GM21619 (cell line): ENCODE measurements around the gene KDM1B.
A peak's percentile ranks its signal among the peaks of the same experiment; 100 is the strongest.
"Not testable (repeated sequence)": the region's sequence is repeated elsewhere in the genome, so short reads cannot be mapped to it uniquely, and the experiment has no call there.

ENCODE experiments used
- ATAC-seq: cut with Tn5 transposase; IDR thresholded peaks from one replicate; pipeline ENCODE4 v1.9.1; 2021; ENCODE audit not compliant: unreplicated experiment

Gene KDM1B

DNA sequence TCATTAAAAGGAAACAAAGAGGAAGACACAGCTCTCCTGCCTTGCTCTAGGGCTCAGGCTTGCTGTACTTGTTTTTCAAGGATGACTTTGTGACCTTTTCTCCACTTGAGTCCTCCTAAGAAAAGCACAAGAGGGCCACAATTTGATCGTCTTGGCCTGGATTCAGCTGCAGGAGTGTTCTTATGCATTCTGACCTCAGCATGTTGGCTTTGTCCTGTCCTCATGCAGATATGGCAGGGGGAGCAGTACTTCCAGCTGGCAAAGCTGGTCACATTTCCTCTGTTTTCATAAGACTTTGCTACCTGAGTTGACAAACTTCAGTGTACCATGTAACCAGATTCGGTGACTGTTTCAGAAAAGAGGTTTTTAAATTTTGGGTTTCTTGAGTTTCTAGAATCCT, 30.8 kb downstream of the KDM1B start:
- no peak for ATAC-seq

- ATAC-seq: no peak
Measured at GRCh38 chr6:18186540-18187250, 31.5 kb downstream of the KDM1B start.

- ATAC-seq: no peak
Measured at GRCh38 chr6:18187701-18188100, 32.5 kb downstream of the KDM1B start.

DNA sequence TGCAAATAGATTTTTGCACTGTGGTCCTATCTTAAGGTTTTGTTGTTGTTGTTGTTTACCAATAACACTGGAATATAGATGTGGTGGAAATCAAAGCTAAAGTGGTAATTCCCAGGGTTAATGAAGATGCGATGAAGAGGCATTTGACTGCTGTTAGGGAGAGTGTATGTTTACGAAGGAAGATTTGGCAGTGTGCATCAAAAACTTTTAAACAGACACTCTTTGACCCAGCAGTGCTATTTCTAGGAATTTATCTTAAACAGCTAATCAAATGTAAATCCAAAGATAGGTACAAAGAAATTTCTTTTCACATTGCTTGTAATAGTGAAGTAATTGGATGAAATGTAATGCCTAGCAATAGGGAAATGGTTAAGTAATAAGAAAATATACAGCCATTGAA, 34.0 kb downstream of the KDM1B start:
- ATAC-seq: no peak

DNA sequence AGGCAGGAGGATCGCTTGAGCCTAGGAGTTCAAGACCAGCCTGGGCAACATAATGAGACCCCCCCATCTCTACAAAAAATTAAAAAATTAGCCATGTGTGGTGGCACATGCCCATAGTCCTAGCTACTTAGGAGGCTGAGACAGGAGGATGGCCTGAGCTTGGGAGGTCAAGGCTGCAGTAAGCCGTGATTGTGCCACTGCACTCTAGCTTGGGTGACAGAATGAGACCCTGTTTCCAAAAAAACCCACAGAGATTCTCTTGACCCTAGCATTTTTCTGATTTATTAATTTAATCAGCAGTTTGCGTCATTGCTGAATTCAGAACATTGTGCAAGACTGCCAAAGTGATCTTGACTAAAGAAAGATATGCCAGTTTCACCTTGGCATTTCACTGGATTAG, 36.8 kb downstream of the KDM1B start:
- ATAC-seq: no peak

DNA sequence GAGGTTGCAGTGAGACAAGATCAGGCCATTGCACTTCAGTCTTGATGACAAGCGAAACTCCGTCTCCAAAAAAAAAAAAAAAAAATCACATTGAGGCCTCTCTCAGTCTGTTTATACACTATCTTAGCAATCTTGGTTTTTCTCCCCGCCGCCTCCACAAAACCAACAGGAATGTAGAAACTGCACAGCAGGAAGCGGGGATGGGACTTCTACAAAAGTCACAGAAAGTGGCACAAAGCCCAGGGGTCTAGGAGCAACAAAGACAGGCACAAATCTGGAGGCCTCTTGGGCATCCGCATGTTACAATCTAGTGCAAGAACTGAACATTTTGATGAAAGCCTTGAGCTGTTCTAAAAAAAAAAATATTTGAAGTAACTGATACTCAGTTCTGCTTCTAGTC, 48.6 kb downstream of the KDM1B start:
- no peak for ATAC-seq

GRCh38 chr6:18204691-18205090, 49.5 kb downstream of the KDM1B start:
- no peak for ATAC-seq

- no peak for ATAC-seq
Measured at GRCh38 chr6:18206591-18206990, 51.4 kb downstream of the KDM1B start.

GRCh38 chr6:18207438-18207837, 52.2 kb downstream of the KDM1B start:
- ATAC-seq: no peak

DNA sequence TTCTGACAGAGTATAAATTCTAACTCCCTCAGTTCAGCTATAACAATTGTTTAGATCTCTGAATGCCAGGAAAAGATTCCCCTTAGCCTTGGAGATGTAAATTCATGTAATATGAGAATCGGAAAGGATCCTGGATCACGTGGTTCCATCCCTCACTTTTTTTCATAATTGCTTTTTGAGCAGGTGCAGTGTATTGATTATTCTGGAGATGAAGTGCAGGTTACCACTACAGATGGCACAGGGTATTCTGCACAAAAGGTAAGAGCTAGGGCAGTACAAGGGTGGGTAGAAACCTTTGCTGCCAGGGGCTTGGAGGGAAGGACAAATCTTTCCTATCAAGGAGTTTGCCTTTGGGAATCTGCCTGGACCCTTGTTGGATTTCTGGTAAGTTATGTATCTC, 52.7 kb downstream of the KDM1B start:
- no peak for ATAC-seq

GRCh38 chr6:18208778-18209177, 53.6 kb downstream of the KDM1B start:
- ATAC-seq: not testable (repeated sequence)

DNA sequence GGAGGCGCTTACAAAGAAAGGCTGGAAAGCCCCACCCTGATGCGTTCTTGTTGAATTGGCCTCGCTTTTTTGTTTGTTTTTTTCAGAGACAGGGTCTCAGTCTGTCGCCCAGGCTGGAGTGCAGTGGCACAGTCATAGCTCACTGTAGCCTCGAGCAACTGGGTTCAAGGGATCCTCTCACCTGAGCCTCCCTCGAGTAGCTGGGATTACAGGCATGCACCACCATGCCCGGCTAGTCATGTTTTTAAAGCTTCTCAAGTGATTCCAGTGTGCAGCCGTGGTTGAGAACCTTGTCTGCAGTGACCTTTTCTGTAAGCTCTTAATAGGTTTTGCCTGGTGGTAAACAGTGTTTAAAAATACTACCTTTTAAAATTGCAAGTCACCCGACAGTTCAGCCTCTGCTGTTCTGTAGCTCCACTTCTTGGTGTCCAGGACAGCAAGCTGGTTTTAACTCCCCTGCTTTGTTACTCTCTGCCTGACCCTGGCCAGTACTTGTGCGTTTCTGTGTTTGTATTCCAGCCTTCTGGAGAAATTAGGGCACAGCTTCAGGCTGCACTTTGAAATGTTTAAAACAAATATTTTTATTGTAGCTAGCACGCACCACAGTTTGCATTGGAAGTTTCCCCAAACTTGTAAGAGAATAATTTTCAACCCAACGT, 54.4 kb downstream of the KDM1B start:
- no peak for ATAC-seq

DNA sequence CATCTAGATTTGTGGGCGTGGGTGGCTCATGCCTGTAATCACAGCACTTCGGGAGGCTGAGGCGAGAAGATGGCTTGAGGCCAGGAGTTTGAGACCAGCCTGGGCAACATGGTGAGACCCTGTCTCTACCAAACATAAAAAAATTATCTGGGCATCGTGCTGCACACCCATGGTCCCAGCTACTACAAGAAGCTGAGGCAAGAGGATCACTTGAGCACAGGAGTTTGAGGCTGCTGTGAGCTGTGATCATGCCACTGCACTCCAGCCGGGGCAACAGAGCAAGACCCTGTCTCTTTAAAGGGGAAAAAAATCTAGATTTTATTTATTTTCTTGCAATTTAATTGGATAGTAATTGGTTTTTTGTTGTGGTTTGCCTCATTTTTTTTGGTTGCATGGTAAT, 55.5 kb downstream of the KDM1B start:
- no peak for ATAC-seq

DNA sequence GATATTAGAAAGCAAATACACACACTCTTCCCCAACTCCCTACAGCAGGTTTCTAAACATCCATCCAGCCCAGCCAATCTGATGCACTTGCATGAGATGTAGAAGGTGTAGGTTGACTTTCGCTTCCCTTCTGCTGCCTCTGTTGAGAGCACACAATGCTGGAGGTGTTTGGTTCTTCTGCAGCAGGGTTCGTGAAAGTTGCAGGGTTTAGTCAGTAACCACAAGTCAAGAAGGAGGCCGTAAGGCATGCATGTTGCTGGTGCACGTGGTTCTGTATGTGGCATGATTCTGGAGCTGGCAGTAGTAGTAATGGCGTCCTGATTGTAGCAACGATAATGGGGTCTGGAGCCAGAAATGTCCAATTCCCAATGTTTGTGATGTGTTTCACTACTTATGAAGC, 56.1 kb downstream of the KDM1B start:
- peak; percentile 94 for ATAC-seq

DNA sequence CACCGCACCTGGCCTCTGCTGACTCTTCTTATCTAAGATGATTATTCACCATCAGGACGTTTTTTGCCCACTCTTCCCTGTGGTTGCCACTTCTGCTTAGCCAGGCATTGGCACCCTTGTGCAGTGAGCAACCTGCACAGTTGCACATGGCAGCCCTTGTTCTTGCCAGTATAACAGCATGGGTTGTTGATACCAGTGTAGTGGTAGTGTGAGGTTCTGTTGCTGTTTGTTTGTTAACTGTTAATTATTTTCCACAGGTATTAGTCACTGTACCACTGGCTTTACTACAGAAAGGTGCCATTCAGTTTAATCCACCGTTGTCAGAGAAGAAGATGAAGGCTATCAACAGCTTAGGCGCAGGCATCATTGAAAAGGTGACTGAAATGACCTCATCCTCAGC, 57.0 kb downstream of the KDM1B start:
- no peak for ATAC-seq

- no peak for ATAC-seq
Measured at GRCh38 chr6:18213439-18213838, 58.2 kb downstream of the KDM1B start.

GRCh38 chr6:18214003-18214402, 58.8 kb downstream of the KDM1B start:
- ATAC-seq: peak; percentile 30

GRCh38 chr6:18215436-18215835, 60.2 kb downstream of the KDM1B start:
- ATAC-seq: no peak

GRCh38 chr6:18216411-18216810, 61.2 kb downstream of the KDM1B start:
- ATAC-seq: no peak

DNA sequence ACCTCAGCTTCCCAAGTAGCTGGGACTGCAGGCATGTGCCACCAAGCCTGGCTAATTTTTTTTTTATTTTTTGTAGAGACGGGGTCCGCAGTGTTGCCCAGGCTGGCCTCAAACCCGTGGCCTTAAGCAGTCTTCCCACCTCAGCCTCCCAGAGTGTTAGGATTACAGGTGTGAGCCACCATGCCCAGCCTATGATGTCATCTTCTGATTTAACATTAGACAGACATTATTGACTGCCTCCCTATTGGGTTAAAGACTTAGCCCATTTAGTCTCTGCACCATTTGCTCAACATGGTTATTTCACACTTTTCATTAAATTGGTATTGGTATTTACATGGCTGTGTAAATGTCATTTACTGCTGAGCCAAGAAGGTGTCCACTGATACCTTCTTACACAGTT, 63.0 kb downstream of the KDM1B start:
- no peak for ATAC-seq

DNA sequence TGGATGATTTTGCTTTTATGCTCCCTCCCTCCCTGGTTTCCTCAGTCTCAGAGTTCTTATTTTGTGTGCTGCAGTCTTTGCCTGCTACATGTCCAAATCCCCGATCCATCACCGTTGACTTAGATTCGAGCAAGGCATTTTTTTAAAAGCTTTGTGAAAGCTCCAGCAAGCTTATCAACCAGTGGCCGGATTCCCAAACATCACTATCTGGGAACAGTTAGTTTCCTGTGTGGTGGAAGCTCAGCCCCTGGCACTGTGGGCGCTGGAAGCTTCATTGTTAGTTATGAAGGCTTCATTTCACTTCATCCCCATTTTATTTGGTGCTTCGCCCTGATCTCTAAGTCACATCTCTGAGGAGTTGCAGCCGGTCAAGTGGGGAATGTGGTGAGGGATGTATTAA, 64.4 kb downstream of the KDM1B start:
- no peak for ATAC-seq

- no peak for ATAC-seq
Measured at GRCh38 chr6:18221288-18221615, 66.0 kb downstream of the KDM1B start.
